ENCODE data around the gene SLC8A2. TPM values are rescaled to one million over a fixed set of nuclear protein-coding genes. Genes with fewer than 3 reads are reported as not detected.
A peak's percentile ranks its signal among the peaks of the same experiment; 100 is the strongest.

SLC8A2 gene, protein sequence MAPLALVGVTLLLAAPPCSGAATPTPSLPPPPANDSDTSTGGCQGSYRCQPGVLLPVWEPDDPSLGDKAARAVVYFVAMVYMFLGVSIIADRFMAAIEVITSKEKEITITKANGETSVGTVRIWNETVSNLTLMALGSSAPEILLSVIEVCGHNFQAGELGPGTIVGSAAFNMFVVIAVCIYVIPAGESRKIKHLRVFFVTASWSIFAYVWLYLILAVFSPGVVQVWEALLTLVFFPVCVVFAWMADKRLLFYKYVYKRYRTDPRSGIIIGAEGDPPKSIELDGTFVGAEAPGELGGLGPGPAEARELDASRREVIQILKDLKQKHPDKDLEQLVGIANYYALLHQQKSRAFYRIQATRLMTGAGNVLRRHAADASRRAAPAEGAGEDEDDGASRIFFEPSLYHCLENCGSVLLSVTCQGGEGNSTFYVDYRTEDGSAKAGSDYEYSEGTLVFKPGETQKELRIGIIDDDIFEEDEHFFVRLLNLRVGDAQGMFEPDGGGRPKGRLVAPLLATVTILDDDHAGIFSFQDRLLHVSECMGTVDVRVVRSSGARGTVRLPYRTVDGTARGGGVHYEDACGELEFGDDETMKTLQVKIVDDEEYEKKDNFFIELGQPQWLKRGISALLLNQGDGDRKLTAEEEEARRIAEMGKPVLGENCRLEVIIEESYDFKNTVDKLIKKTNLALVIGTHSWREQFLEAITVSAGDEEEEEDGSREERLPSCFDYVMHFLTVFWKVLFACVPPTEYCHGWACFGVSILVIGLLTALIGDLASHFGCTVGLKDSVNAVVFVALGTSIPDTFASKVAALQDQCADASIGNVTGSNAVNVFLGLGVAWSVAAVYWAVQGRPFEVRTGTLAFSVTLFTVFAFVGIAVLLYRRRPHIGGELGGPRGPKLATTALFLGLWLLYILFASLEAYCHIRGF
- total RNA-seq (2014; rRNA removed; shearing (Covaris generic)), result 6.7 and 10.3 TPM in 2 replicates

DNA sequence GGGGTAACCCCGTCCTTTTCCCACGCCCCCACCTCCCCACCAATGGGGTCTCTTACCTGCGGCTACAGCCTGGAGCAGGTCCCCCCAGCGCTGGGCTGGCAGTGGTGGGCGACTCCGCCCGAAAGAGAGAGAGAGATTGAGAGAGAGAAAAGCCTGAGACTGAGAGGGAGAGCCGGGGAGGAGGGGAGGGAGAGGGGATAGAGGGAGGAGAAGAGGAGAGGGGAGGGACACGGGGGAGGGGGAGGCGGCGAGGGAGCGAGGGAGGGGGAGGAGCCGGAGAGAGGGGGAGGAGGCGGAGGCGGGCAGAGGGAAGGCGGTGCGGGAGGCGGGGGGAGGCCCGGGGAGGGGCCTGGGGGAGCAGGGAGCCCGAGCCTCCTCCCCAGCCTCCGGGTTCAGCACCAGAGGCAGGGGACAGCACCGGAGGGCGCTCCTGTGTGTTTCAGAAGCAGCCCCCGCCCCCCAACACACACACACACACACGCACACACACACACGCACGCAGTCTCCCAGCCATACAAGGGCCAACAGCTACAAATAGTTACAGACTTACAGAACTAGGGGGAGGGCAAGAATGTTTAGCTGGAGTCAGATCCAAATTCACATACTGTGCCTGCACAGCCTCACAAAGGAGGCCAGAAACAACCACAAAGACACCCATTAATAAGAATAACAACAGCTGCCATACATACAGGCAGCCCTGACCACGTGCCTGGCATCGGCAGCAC is at the start of gene SLC8A2:
Gene SLC8A2 (minus strand): TSS at position 161 of the 725 bp plus-strand sequence. CDS start 5,490 bp downstream, outside the sequence.
- Histone ChIP-seq H3K36me3 (replicated peaks; ENCODE audit: control insufficient read depth, insufficient read depth, low read length) (no peaks in the 10 kb centered on the region), H3K4me3 (ENCODE audit: insufficient read depth, low read depth, low read length) (peak within 1 kb of the TSS; percentile 59), H3K27me3 (ENCODE audit: control insufficient read depth, insufficient read depth, low read length) (peaks cover 22% of the 10 kb centered on the region)
- peak; percentile 100 for DNase-seq

DNA sequence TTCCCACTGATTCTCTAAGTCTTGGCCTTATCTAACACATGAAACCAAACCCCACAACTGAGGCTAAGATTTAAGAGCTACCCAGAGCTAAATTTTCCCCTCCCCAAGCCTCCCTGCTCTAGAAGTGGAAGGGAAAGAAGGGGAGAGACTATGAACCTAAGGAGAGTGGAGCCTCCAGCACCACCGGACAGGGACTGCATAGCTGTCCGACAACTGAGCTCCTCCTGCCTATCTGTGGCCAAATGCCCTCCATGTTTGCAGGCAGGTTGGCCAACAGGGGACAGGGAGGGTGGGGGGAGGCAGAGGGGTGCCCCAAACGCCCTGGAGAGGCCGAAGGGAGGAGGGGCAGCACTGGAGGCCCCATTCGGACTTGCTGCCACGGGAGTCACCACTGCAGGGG is 49.1 kb upstream of the SLC8A2 start:
- peak; percentile 36 for DNase-seq
- no peak overlapping the region for H3K4me3 ChIP-seq (ENCODE audit: insufficient read depth, low read depth, low read length)
- H3K36me3 ChIP-seq (replicated peaks; ENCODE audit: control insufficient read depth, insufficient read depth, low read length), result no peaks in the 10 kb centered on the region
- no peaks in the 10 kb centered on the region for H3K27me3 ChIP-seq (ENCODE audit: control insufficient read depth, insufficient read depth, low read length)

DNA sequence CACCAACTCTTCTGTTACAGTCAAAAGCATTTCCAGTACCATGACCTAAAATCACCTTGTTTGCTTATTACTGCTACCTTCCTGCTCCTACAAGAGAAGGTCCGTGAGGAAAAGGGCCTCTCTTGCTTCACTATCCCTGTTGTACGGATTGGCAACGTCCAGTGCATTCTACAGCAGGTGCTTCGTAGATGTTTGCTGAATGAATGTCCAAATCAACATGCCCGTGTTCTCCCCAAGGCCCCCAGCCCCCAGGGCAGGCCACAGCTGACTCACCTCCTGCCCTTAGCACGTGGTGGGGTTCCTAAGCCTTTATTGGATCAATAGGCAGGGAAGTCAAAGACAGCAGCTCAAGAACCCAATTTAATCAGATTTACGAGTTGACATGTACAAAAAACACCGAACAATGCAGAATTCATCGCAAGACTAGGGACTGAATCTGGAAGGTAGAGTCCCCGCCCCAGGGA is 48.7 kb upstream of the SLC8A2 start:
- Histone ChIP-seq H3K4me3 (ENCODE audit: insufficient read depth, low read depth, low read length) (no peak overlapping the region), H3K27me3 (ENCODE audit: control insufficient read depth, insufficient read depth, low read length) (no peaks in the 10 kb centered on the region), H3K36me3 (replicated peaks; ENCODE audit: control insufficient read depth, insufficient read depth, low read length) (no peaks in the 10 kb centered on the region)
- DNase-seq, result peak; percentile 32

DNA sequence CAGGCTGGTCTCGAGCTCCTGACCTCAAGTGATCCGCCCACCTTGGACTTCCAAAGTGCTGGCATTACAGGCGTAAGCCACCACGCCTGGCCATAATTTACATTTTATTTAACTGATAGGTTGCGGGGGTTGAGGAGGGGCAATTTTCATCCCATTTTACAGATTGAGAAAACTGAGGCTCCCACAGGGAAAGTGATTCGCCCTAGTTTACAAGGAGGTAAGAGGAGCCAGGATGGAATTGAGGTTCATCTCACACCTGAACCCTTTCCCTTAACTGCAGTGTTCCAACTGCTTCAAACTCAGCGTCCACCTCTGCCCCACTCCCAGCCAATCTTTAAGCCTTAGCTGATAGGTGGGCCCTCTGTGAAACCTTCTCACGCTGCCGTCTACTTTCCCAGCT is 47.2 kb upstream of the SLC8A2 start:
- Histone ChIP-seq H3K36me3 (replicated peaks; ENCODE audit: control insufficient read depth, insufficient read depth, low read length) (no peaks in the 10 kb centered on the region), H3K4me3 (ENCODE audit: insufficient read depth, low read depth, low read length) (no peak overlapping the region), H3K27me3 (ENCODE audit: control insufficient read depth, insufficient read depth, low read length) (no peaks in the 10 kb centered on the region)
- no peak for DNase-seq

DNA sequence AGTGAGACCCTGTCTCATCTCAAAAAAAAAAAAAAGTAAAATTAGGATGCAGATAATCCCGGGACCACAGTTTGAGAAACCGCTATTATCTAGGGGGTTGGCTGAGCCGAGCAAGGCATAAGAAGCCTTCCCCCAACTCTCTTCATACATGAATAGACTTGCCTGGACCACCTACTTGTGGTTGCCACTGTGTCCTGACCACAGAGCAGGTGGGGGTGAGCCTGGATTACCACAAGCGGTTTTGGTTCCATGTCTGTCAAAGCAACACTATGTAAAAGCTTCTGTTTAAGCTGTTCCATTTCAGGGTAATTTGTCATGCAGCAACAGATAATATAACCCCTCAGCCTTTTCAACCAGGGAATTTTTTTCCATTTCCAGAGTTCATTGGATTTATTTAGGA is 46.4 kb upstream of the SLC8A2 start:
- no peak for DNase-seq
- Histone ChIP-seq H3K27me3 (ENCODE audit: control insufficient read depth, insufficient read depth, low read length) (no peaks in the 10 kb centered on the region), H3K4me3 (ENCODE audit: insufficient read depth, low read depth, low read length) (no peak overlapping the region), H3K36me3 (replicated peaks; ENCODE audit: control insufficient read depth, insufficient read depth, low read length) (no peaks in the 10 kb centered on the region)

DNA sequence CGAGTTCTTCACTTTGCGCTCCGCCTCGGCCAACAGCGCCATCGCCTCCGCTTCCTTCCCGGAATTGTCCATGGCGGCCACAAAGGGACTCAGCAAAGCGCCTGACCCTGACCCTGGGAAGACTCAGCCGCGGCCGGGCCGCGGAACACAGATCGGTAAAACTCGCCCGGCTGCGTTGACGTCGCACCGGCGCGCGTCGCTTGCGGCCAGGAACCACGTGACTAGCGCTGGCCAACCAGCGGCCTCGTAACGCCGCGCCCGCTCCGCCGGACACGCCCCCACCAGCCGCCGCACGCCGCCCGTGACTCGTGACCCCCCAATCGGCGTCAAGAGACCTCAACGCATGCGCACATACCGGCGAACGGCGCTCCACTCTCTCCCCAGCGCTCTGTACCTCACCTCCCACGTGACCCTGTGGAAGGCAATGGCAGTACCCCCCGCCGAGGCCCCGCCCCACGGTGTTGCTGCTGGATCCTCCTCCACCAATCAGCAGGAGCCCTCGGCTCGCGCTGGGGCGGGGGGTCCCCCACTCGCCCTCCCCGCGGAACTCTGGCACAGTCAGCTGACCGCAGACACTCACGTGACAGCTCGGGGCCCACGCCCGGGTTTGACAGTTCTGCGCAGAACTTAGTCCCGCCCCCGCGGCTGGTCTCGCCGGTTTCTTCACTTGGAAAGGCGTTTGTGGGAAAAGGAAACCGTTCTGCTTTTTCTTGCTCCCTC is 43.3 kb upstream of the SLC8A2 start, which contains the start of gene NAPA:
Gene NAPA (minus strand): TSS at position 195 of the 720 bp plus-strand sequence. CDS start 123 bp downstream, at position 72.
- H3K4me3 ChIP-seq (ENCODE audit: insufficient read depth, low read depth, low read length), result peak within 1 kb of the TSS; percentile 74
- H3K27me3 ChIP-seq (ENCODE audit: control insufficient read depth, insufficient read depth, low read length), result no peaks in the 10 kb centered on the region
- no peaks in the 10 kb centered on the region for H3K36me3 ChIP-seq (replicated peaks; ENCODE audit: control insufficient read depth, insufficient read depth, low read length)
- peak; percentile 100 for DNase-seq

DNA sequence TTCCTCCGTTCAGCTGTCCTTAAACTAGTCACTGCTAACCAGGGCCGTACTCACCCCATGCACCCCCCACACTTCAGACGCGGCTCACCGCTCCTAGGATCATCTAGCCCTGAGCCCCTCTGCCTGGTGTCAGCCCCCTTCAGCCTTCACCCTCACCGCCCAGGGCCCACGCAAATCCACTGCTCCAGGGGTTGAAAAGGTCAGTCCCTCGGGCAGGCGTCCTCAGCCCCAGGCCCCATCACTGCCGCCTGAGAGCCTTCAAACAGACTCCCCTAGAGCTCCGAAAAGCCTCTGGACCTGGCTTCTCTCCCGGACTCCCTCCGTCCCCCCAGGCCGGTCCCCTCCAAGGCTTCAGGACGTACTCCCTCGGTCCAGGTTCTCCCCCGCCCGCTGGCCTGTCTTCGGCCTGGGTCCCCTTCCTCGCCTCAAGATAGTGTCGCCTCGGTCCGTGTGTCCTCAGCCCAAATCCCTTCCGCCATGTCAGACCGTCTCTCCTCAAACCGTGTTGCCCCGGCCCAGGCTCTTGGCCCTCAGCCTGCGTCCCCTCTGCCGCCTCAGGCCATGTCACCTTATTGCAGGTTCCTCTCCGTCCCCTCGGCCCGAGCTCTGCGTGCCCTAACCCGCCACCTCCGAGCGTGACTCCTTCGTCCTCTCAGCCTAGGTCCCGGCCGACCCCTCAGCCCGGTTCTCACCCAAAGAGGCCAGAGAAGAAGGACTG is 42.6 kb upstream of the SLC8A2 start:
- no peaks in the 10 kb centered on the region for H3K27me3 ChIP-seq (ENCODE audit: control insufficient read depth, insufficient read depth, low read length)

DNA sequence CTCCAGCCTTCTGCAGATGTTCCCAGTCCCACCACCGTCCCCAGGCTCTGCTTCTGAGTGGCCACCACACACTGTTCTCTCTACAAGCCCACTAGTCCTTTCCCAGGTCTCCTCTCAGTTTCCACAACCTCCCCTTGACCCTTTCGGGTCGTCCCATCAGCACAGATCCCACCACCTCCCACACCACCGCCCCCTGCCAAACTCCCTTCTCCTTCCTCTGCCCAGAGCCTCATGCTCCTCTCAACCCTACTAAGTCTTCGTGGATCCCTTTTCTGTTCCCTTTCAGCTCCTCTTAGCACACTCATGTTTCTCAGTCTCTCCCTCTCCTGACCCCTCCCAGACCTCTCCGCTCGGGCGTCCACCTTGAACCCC is 41.2 kb upstream of the SLC8A2 start:
- no peak for DNase-seq

More for the DNA sequence above, 42.6 kb upstream of the SLC8A2 start:
- no peak for DNase-seq
- Histone ChIP-seq H3K36me3 (replicated peaks; ENCODE audit: control insufficient read depth, insufficient read depth, low read length) (no peaks in the 10 kb centered on the region), H3K4me3 (ENCODE audit: insufficient read depth, low read depth, low read length) (peak overlapping the region; percentile 74)

DNA sequence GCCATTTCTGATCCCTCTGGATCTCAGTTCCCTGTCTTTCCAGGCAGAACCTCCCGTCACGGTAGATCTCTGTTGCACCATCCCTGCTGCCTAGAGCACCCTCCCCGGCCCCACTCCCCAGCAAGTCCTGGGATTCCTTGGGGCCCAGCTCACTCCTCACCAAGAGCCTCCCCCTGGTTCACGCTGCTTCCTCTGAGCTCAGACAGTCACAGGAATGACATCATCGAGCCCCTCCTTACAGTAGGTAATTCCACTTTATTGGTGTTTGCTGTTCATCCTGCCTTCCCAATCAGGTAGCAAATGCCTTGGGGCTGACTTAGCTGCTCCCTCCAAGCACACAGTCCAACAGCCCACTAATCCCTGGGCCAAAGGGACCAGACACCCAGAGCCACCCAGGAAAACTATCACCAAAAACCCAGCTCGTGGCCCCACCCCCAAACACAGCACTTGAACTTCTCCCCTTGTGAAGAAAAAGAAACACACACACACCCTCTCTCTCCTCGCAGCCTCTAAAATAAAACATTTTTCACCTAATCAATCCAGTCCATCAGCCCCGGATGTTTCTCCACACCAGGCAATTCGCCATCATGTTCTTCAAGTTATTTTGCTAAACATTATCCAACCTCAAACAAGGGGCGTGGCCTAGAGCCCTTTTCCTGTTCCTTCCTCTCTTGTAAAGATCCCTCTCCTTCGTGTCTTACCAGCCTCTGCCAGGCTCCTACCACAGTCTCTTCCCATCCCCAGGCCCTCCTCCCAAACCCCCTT is 40.7 kb upstream of the SLC8A2 start:
- DNase-seq, result no peak
- Histone ChIP-seq H3K36me3 (replicated peaks; ENCODE audit: control insufficient read depth, insufficient read depth, low read length) (no peaks in the 10 kb centered on the region), H3K27me3 (ENCODE audit: control insufficient read depth, insufficient read depth, low read length) (no peaks in the 10 kb centered on the region), H3K4me3 (ENCODE audit: insufficient read depth, low read depth, low read length) (no peak overlapping the region)

More for the DNA sequence above, 41.2 kb upstream of the SLC8A2 start:
- no peak overlapping the region for H3K4me3 ChIP-seq (ENCODE audit: insufficient read depth, low read depth, low read length)
- H3K27me3 ChIP-seq (ENCODE audit: control insufficient read depth, insufficient read depth, low read length), result no peaks in the 10 kb centered on the region
- no peaks in the 10 kb centered on the region for H3K36me3 ChIP-seq (replicated peaks; ENCODE audit: control insufficient read depth, insufficient read depth, low read length)

DNA sequence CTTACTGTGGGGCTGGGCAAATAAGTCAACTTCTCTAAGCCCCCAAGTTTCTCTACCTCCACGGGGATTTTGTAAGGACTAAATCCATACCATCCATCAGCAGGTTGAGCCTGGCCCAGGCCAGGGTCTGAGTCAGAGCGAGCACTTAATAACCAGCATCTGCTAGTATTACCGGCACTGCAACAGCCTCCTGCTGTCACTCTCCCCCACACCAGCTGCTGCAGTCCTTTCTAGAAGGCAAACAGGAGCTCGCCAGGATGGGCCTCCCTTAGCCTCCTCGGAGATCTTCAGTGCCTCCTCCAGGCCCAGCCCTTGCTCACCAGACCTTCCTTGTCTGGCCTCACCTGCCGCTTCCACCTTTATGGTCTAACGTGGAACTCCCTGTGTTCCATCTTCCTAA is 40.0 kb upstream of the SLC8A2 start:
- Histone ChIP-seq H3K4me3 (ENCODE audit: insufficient read depth, low read depth, low read length) (no peak overlapping the region), H3K36me3 (replicated peaks; ENCODE audit: control insufficient read depth, insufficient read depth, low read length) (no peaks in the 10 kb centered on the region), H3K27me3 (ENCODE audit: control insufficient read depth, insufficient read depth, low read length) (no peaks in the 10 kb centered on the region)
- no peak for DNase-seq

DNA sequence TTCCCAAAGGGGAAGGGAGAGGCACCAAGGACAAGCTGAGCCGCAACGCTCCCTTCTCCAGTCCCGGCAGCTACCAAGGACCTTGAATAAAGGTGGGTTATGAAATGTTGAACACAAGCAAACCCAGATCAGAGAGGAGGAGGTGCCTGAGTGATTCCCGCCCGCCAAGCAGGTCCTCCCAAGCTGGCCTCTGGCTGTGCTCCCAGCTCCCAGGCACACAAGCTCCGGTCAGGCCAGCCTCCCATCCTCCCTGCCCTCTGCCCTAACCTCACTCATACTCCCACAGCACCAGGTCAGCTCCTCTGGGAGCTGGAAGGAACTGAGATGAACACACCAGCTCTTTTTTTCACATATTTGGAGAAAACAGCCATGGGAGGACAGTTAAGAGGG is 39.4 kb upstream of the SLC8A2 start:
- H3K27me3 ChIP-seq (ENCODE audit: control insufficient read depth, insufficient read depth, low read length), result no peaks in the 10 kb centered on the region
- no peaks in the 10 kb centered on the region for H3K36me3 ChIP-seq (replicated peaks; ENCODE audit: control insufficient read depth, insufficient read depth, low read length)
- H3K4me3 ChIP-seq (ENCODE audit: insufficient read depth, low read depth, low read length), result no peak overlapping the region
- DNase-seq, result no peak

DNA sequence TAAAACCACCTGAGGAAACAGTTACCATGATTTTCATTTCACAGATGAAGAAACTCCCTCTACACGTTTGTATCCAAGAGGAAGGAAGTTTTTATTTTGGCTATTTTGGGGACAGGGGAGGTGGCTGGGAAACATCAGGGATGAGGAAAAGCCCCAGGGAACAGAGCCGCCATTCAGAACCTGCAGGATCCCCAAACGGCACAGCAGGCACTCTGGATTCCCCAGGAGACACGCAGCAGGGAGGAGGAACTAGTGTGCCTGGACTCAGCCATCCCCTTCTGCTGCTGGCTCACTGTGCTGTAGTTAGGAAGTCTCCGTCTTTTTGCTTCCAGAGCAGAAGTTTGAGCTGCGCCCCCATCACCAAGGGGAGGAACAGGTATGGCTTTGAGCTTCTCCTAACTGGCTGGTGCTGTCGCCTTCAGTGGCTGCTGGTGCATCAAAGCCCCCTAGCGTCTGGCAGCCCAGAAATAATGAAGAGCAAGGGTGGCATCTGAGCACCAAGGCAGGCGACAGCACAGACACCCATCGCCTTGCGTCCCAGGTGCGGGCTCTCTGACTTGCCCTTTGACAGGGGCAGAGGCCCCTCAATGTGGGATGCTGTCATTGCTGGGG is 38.9 kb upstream of the SLC8A2 start:
- Histone ChIP-seq H3K4me3 (ENCODE audit: insufficient read depth, low read depth, low read length) (no peak overlapping the region), H3K27me3 (ENCODE audit: control insufficient read depth, insufficient read depth, low read length) (no peaks in the 10 kb centered on the region), H3K36me3 (replicated peaks; ENCODE audit: control insufficient read depth, insufficient read depth, low read length) (no peaks in the 10 kb centered on the region)
- no peak for DNase-seq
